ENCODE results near the gene FAM83C. TPM values are rescaled to one million over a fixed set of nuclear protein-coding genes. Genes with fewer than 3 reads are reported as not detected.

FAM83C gene
- total RNA-seq, 1 experiment from 2014 or later = not detected

DNA sequence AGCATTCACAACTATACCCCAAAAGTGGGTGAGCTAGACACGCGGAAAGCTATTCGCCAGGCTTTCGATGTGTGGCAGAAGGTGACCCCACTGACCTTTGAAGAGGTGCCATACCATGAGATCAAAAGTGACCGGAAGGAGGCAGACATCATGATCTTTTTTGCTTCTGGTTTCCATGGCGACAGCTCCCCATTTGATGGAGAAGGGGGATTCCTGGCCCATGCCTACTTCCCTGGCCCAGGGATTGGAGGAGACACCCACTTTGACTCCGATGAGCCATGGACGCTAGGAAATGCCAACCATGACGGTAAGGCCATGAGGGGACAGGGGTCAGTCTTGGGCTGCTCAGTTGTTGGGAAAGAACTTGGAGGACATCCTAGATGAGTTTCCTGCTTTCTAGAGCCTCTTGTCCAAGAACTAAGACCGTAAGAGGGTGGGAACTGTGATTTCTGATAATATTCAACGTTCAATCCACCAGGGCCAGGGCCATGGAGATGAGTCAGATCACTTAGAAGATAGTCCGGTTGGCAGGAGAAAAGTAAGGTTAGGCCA, 37.7 kb downstream of the FAM83C start:
- intact Hi-C loops (cut with micrococcal nuclease) = no loop called here
- Histone ChIP-seq H3K4me3 (replicated peaks in 1 of 2; ENCODE audit: low read depth in 1 of 2, low read length in 2 of 2) (no peak overlapping the region), H3K4me2 (ENCODE audit: low read length) (no peak overlapping the region), H4K20me1 (ENCODE audit: insufficient read depth) (no peaks in the 10 kb centered on the region), H3K36me3 (ENCODE audit: control insufficient read depth in 1 of 2, insufficient read depth in 2 of 2, low read length in 2 of 2) (no peaks in the 10 kb centered on the region), H3K4me1 (ENCODE audit: control insufficient read depth in 1 of 2, insufficient read depth in 2 of 2, low read length in 2 of 2) (peaks cover 0 to 3% of the 10 kb centered on the region in 2 experiments; a peak in 1 of 4 replicates), H3K9me3 (ENCODE audit: control insufficient read depth in 1 of 2, insufficient read depth in 1 of 2, low read depth in 1 of 2, low read length in 2 of 2) (no peaks in the 10 kb centered on the region), H2AFZ (ENCODE audit: low read depth, low read length, poor library complexity, severe bottlenecking) (no peak overlapping the region), H3K27me3 (ENCODE audit: insufficient read depth, low read length) (no peaks in the 10 kb centered on the region), H3K79me2 (ENCODE audit: insufficient read depth, low read length) (no peaks in the 10 kb centered on the region), H3K9ac (ENCODE audit: low read length) (no peak overlapping the region), H3K9me2 (ENCODE audit: insufficient read depth) (no peaks in the 10 kb centered on the region), H3K27ac (ENCODE audit: low read depth, low read length) (no peak overlapping the region)
- no peak for TF ChIP-seq SRF (IDR thresholded peaks at IDR 0.05; ENCODE audit: low read depth)
- no peak for TF ChIP-seq ELF1 (IDR thresholded peaks at IDR 0.05; ENCODE audit: borderline replicate concordance, low read depth)
- TF ChIP-seq SIN3A (IDR thresholded peaks at IDR 0.05; ENCODE audit: low read depth) = no peak
- TF ChIP-seq POLR2A (IDR thresholded peaks at IDR 0.05; ENCODE audit: borderline replicate concordance, extremely low read depth, insufficient read depth, insufficient read length) = no peak
- no peak for TF ChIP-seq FOSL1 (IDR thresholded peaks at IDR 0.05; ENCODE audit: low read depth)
- TF ChIP-seq EGR1 (IDR thresholded peaks at IDR 0.05; ENCODE audit: low read depth) = no peak
- no peak for TF ChIP-seq POLR2AphosphoS5 (IDR thresholded peaks at IDR 0.05; ENCODE audit: low read depth, low read length)
- TF ChIP-seq, protein P1, sequence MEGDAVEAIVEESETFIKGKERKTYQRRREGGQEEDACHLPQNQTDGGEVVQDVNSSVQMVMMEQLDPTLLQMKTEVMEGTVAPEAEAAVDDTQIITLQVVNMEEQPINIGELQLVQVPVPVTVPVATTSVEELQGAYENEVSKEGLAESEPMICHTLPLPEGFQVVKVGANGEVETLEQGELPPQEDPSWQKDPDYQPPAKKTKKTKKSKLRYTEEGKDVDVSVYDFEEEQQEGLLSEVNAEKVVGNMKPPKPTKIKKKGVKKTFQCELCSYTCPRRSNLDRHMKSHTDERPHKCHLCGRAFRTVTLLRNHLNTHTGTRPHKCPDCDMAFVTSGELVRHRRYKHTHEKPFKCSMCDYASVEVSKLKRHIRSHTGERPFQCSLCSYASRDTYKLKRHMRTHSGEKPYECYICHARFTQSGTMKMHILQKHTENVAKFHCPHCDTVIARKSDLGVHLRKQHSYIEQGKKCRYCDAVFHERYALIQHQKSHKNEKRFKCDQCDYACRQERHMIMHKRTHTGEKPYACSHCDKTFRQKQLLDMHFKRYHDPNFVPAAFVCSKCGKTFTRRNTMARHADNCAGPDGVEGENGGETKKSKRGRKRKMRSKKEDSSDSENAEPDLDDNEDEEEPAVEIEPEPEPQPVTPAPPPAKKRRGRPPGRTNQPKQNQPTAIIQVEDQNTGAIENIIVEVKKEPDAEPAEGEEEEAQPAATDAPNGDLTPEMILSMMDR (IDR thresholded peaks at IDR 0.05 in 2 of 3, conservative IDR thresholded peaks at IDR 0.05 in 1 of 3; ENCODE audit: borderline replicate concordance in 1 of 3, insufficient read depth in 1 of 3, low read depth in 2 of 3, low read length in 2 of 3) = no peak
- TF ChIP-seq EZH2 (IDR thresholded peaks at IDR 0.05) = no peak
- TF ChIP-seq EZH2phosphoT487 (IDR thresholded peaks at IDR 0.05; ENCODE audit: borderline replicate concordance) = no peak
- TF ChIP-seq SP1 (IDR thresholded peaks at IDR 0.05; ENCODE audit: low read depth) = no peak
- ChIA-PET POLR2A (no interaction called here), RAD21 (ENCODE audit: low non-redundant PET in 1 of 2, low total read pairs in 2 of 2, uncharacterized antibody in 2 of 2, unreplicated experiment in 2 of 2) (no interaction called here), CTCF (interaction anchor here (1.0 to 1.6 kb wide), 2 partner anchors 9 to 110 kb away, joined by 3 to 4 read pairs; no protein-coding TSS in a partner anchor)
- BruUV-seq (replicated peaks) = no TSS peak
- DNase-seq (ENCODE audit: low read depth, low spot score) (no peak), ATAC-seq (no peak)
